ENCODE data around the gene PCED1B. TPM values are rescaled to one million over a fixed set of nuclear protein-coding genes. Genes with fewer than 3 reads are reported as not detected.

The PCED1B gene
- total and polyA plus RNA-seq, 8 donors: 0.60 to 8.1 (median 1.3) TPM

- Histone ChIP-seq H3K9me3 (no peaks in the 10 kb centered on the region), H3K27ac (no peak overlapping the region), H3K36me3 (no peaks in the 10 kb centered on the region), H3K27me3 (no peaks in the 10 kb centered on the region), H3K4me1 (peaks cover 0 to 4% of the 10 kb centered on the region in 2 donors), H3K4me3 (no peak overlapping the region)
- ATAC-seq (no peak), DNase-seq (no peak)
- intact Hi-C loops (cut with DNase I): no loop called here
- no peak for TF ChIP-seq CTCF (IDR thresholded peaks at IDR 0.05)
Observed at GRCh38 chr12:47141459-47141858, 62.0 kb downstream of the PCED1B start.

- no peak for DNase-seq
- ATAC-seq: no peak
- intact Hi-C loops (cut with DNase I): no loop called here
- H3K27me3 ChIP-seq: no peaks in the 10 kb centered on the region
- no peaks in the 10 kb centered on the region for H3K36me3 ChIP-seq
- TF ChIP-seq CTCF (IDR thresholded peaks at IDR 0.05): no peak
- H3K27ac ChIP-seq: no peak overlapping the region
- no peaks in the 10 kb centered on the region for H3K9me3 ChIP-seq
- no peak overlapping the region for H3K4me3 ChIP-seq
- H3K4me1 ChIP-seq: no peaks in the 10 kb centered on the region
Observed at GRCh38 chr12:47144769-47145168, 65.3 kb downstream of the PCED1B start.

GRCh38 chr12:47145188-47145587, 65.8 kb downstream of the PCED1B start:
- intact Hi-C loops (cut with DNase I): no loop called here
- ATAC-seq: no peak

GRCh38 chr12:47147739-47148138, 68.3 kb downstream of the PCED1B start:
- DNase-seq: no peak
- TF ChIP-seq CTCF (IDR thresholded peaks at IDR 0.05): no peak
- H3K27me3 ChIP-seq: no peaks in the 10 kb centered on the region
- no peaks in the 10 kb centered on the region for H3K36me3 ChIP-seq
- no peak overlapping the region for H3K27ac ChIP-seq
- H3K9me3 ChIP-seq: no peaks in the 10 kb centered on the region
- intact Hi-C loops (cut with DNase I): no loop called here
- ATAC-seq: no peak
- H3K4me1 ChIP-seq: no peaks in the 10 kb centered on the region
- no peak overlapping the region for H3K4me3 ChIP-seq

More at GRCh38 chr12:47145188-47145587, 65.8 kb downstream of the PCED1B start:
- Histone ChIP-seq H3K36me3 (no peaks in the 10 kb centered on the region), H3K27me3 (no peaks in the 10 kb centered on the region), H3K27ac (no peak overlapping the region), H3K4me3 (no peak overlapping the region), H3K9me3 (no peaks in the 10 kb centered on the region), H3K4me1 (no peaks in the 10 kb centered on the region)
- TF ChIP-seq CTCF (IDR thresholded peaks at IDR 0.05): no peak
- DNase-seq: no peak

DNA sequence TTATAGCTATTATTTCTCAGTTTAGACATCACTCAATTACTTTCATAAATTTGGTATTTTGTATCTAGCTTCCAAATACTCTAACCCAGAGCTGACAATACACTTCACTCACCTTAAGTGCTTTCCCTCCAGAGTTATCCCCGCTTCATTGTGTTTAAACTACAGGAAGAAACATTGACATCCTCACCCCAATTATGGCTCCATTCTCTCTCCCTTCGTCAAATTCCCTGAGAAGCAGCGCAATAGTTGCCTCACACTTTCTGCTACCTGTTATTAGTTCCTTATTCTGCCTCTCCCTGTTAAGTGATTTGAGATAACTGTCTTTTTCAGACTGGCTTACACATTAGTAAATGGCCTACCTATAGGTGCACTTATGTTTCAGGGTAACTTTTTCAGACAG, 69.7 kb downstream of the PCED1B start:
- no peak overlapping the region for H3K27ac ChIP-seq
- no peaks in the 10 kb centered on the region for H3K36me3 ChIP-seq
- DNase-seq (no peak), ATAC-seq (no peak)
- no peak for TF ChIP-seq CTCF (IDR thresholded peaks at IDR 0.05)
- H3K4me3 ChIP-seq: no peak overlapping the region
- intact Hi-C loops (cut with DNase I): no loop called here
- H3K27me3 ChIP-seq: no peaks in the 10 kb centered on the region
- no peaks in the 10 kb centered on the region for H3K4me1 ChIP-seq
- no peaks in the 10 kb centered on the region for H3K9me3 ChIP-seq
